ENCODE results near the gene GNAT1. TPM values are rescaled to one million over a fixed set of nuclear protein-coding genes. Genes with fewer than 3 reads are reported as not detected.

GNAT1 gene
- total RNA-seq, 4 donors from 2014 or later = not detected

DNA sequence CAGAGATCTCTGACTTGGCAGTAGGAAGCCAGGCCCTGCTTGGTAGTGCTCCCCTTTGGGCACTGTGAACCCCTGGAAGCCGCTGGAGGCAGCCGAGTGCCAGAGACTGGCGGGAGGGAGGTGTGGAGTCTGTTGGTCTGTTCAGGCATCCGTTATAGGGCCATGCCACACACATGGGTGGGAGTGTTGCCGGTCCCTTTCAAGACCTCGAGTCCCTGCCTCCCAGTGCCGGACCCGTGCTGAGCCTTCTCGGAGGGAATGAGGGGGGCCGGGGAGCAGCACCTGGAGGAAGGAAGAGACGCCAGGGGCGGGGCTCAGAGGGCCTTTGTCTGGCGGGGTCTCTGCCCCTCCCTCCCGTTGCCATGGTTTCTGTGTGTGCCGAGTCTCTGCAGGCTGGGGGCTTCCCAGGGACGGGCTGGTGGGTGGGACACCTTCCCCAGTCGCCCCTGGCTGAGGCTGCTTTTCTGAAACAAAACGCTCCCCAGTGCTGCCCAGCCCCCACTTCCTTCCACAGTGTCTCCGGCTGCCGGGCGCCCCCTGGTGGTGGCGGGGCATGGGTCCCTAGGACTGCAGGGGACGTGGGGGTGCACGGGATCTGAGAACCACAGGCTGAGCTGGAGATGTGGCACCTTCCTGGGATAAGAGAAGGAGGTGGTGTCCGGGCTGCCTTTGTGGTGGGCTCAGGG, 54.6 kb downstream of the GNAT1 start:
- H3K4me1 ChIP-seq = peaks cover 3 to 100% (median 91%) of the 10 kb centered on the region in 3 donors
- no peaks in the 10 kb centered on the region for H3K27me3 ChIP-seq
- ATAC-seq = peak; percentile 82
- peak overlapping the region; percentile 30 to 47 for H3K4me3 ChIP-seq
- WGBS, 2 donors (ENCODE audit: low coverage in 1 of 2) = 10% methylated on average over 3 of the region's 25 CpGs; no CpG with 5 or more reads in 1 of the 2 donors
- TF ChIP-seq EP300 (IDR thresholded peaks at IDR 0.05) (no peak), POLR2A (IDR thresholded peaks at IDR 0.05) (no peak), POLR2AphosphoS5 (IDR thresholded peaks at IDR 0.05) (peak; percentile 33)
- TF ChIP-seq, protein P1, sequence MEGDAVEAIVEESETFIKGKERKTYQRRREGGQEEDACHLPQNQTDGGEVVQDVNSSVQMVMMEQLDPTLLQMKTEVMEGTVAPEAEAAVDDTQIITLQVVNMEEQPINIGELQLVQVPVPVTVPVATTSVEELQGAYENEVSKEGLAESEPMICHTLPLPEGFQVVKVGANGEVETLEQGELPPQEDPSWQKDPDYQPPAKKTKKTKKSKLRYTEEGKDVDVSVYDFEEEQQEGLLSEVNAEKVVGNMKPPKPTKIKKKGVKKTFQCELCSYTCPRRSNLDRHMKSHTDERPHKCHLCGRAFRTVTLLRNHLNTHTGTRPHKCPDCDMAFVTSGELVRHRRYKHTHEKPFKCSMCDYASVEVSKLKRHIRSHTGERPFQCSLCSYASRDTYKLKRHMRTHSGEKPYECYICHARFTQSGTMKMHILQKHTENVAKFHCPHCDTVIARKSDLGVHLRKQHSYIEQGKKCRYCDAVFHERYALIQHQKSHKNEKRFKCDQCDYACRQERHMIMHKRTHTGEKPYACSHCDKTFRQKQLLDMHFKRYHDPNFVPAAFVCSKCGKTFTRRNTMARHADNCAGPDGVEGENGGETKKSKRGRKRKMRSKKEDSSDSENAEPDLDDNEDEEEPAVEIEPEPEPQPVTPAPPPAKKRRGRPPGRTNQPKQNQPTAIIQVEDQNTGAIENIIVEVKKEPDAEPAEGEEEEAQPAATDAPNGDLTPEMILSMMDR (IDR thresholded peaks at IDR 0.05) = peak in 3 of 4 experiments; percentile 96 to 98 (median 98)
- no peaks in the 10 kb centered on the region for H3K9me3 ChIP-seq
- H3K27ac ChIP-seq = peak overlapping the region; percentile 31 to 100 (median 87)
- peaks cover 0 to 18% of the 10 kb centered on the region in 2 donors for H3K36me3 ChIP-seq

- 28 to 38% methylated on average over 2 to 3 of the region's 10 CpGs for WGBS, 2 donors (ENCODE audit: low coverage in 1 of 2)
- H3K27ac ChIP-seq = peak overlapping the region; percentile 31 to 100 (median 87)
- TF ChIP-seq POLR2A (IDR thresholded peaks at IDR 0.05) = no peak
- TF ChIP-seq, protein P1 (IDR thresholded peaks at IDR 0.05) = peak in 1 of 4 experiments; percentile 7
- H3K4me1 ChIP-seq = peaks cover 3 to 100% (median 90%) of the 10 kb centered on the region in 3 donors
- no peaks in the 10 kb centered on the region for H3K27me3 ChIP-seq
- peak; percentile 44 for ATAC-seq
- peaks cover 0 to 23% of the 10 kb centered on the region in 2 donors for H3K36me3 ChIP-seq
- H3K9me3 ChIP-seq = no peaks in the 10 kb centered on the region
- peak overlapping the region in 1 of 2 donors; percentile 47 for H3K4me3 ChIP-seq
These were observed 55.1 kb downstream of the GNAT1 start for GRCh38 chr3:50246517-50246954.

Small RNAs within 50 kb of the gene (small RNA-seq; reads per million reads assigned to genes)
- gene MIR566 (0 reads per million in 4 donors), gene MIR5787 (0 to 0.27 (median 0) reads per million in 4 donors)

Other genes starting within 250 kb of the GNAT1 start
- gene RBM5, start 102.7 kb upstream of the GNAT1 start, total RNA-seq = 100 to 1,000 TPM in 3 of 4 donors, 10 to 100 TPM in 1; 85.7 to 228 (median 136) TPM
- gene SEMA3F, start 36.3 kb upstream of the GNAT1 start, total RNA-seq = 10 to 100 TPM in 3 of 4 donors, 1 to 10 TPM in 1; 6.7 to 33.5 (median 16.3) TPM
- under 1 TPM in 2 of 4 donors, not detected in 2; 0.35 TPM for gene SLC38A3, start 13.7 kb downstream of the GNAT1 start, total RNA-seq
- gene GNAI2, start 44.6 kb downstream of the GNAT1 start, total RNA-seq = 100 to 1,000 TPM; 172 to 262 (median 222) TPM
- 10 to 100 TPM; 29.1 to 54.9 (median 44.2) TPM for gene SEMA3B, start 77.5 kb downstream of the GNAT1 start, total RNA-seq
- not detected for gene LSMEM2, start 87.5 kb downstream of the GNAT1 start, total RNA-seq
- gene IFRD2, start 100.8 kb downstream of the GNAT1 start, total RNA-seq = 10 to 100 TPM; 37.3 to 85.4 (median 64.9) TPM
- 1 to 10 TPM; 2.4 to 8.8 (median 4.0) TPM for gene HYAL3, start 107.8 kb downstream of the GNAT1 start, total RNA-seq
- 10 to 100 TPM in 1 of 4 donors, 1 to 10 TPM in 3; 4.2 to 12.3 (median 7.9) TPM for gene NAA80, start 107.8 kb downstream of the GNAT1 start, total RNA-seq
- gene HYAL1, start 112.0 kb downstream of the GNAT1 start, total RNA-seq = 10 to 100 TPM in 2 of 4 donors, 1 to 10 TPM in 2; 4.8 to 12.3 (median 7.9) TPM
- gene HYAL2, start 131.1 kb downstream of the GNAT1 start, total RNA-seq = 10 to 100 TPM; 37.2 to 87.0 (median 74.8) TPM
- gene TUSC2, start 136.6 kb downstream of the GNAT1 start, total RNA-seq = 10 to 100 TPM; 23.8 to 36.2 (median 31.3) TPM
- gene RASSF1, start 149.2 kb downstream of the GNAT1 start, total RNA-seq = 10 to 100 TPM; 24.5 to 40.3 (median 26.9) TPM
- gene ZMYND10, start 154.1 kb downstream of the GNAT1 start, total RNA-seq = under 1 TPM in 1 of 4 donors, not detected in 3; 0.54 TPM
- gene NPRL2, start 159.2 kb downstream of the GNAT1 start, total RNA-seq = 10 to 100 TPM; 14.0 to 26.6 (median 19.5) TPM
- 10 to 100 TPM in 1 of 4 donors, 1 to 10 TPM in 3; 4.7 to 10.9 (median 9.0) TPM for gene CYB561D2, start 159.3 kb downstream of the GNAT1 start, total RNA-seq
- gene TMEM115, start 167.9 kb downstream of the GNAT1 start, total RNA-seq = 10 to 100 TPM; 41.1 to 66.2 (median 55.7) TPM